ENCODE data around the gene TMEM209.

Gene TMEM209

GRCh38 chr7:130133029-130133782 lies 72.0 kb downstream of the TMEM209 start:
- no peak overlapping the region for H3K4me3 ChIP-seq (ENCODE audit: low read depth, low read length)
- no peak for DNase-seq (ENCODE audit: low read depth, low spot score)
- POLR2A ChIA-PET, result no interaction called here
- no peak for TF ChIP-seq CTCF (IDR thresholded peaks at IDR 0.05; ENCODE audit: insufficient read depth, low read length, missing control alignments)
- CTCF ChIA-PET, result interaction anchor here (0.8 to 1.5 kb wide), 3 partner anchors 13 to 61 kb away, joined by 3 to 4 read pairs (median 4); no protein-coding TSS in a partner anchor

GRCh38 chr7:130131964-130132875 lies 73.0 kb downstream of the TMEM209 start:
- POLR2A ChIA-PET, result no interaction called here
- TF ChIP-seq CTCF (IDR thresholded peaks at IDR 0.05; ENCODE audit: insufficient read depth, low read length, missing control alignments), result no peak
- CTCF ChIA-PET, result interaction anchor here (0.8 to 1.0 kb wide), 2 partner anchors 35 to 60 kb away, joined by 3 read pairs; no protein-coding TSS in a partner anchor
- no peak for DNase-seq (ENCODE audit: low read depth, low spot score)
- H3K4me3 ChIP-seq (ENCODE audit: low read depth, low read length), result no peak overlapping the region

- ChIA-PET CTCF (interaction anchor here (1.6 kb wide), 1 partner anchor 31 kb away, joined by 3 read pairs; no protein-coding TSS in a partner anchor), POLR2A (no interaction called here)
- TF ChIP-seq CTCF (IDR thresholded peaks at IDR 0.05; ENCODE audit: insufficient read depth, low read length, missing control alignments), result no peak
- H3K4me3 ChIP-seq (ENCODE audit: low read depth, low read length), result no peak overlapping the region
- DNase-seq (ENCODE audit: low read depth, low spot score), result no peak
Observed at GRCh38 chr7:130131191-130131834, 73.9 kb downstream of the TMEM209 start.

GRCh38 chr7:130129011-130129411 lies 76.2 kb downstream of the TMEM209 start:
- POLR2A ChIA-PET, result no interaction called here
- no peak for DNase-seq (ENCODE audit: low read depth, low spot score)
- no peak for TF ChIP-seq CTCF (IDR thresholded peaks at IDR 0.05; ENCODE audit: insufficient read depth, low read length, missing control alignments)
- CTCF ChIA-PET, result no interaction called here
- no peak overlapping the region for H3K4me3 ChIP-seq (ENCODE audit: low read depth, low read length)

GRCh38 chr7:130127821-130128317 lies 77.3 kb downstream of the TMEM209 start:
- ChIA-PET POLR2A (interaction anchor here (0.6 kb wide), 1 partner anchor 519 kb away, joined by 3 read pairs; no protein-coding TSS in a partner anchor), CTCF (interaction anchor here (0.9 to 1.3 kb wide), 3 partner anchors 13 to 666 kb away, joined by 3 to 5 read pairs (median 3); no protein-coding TSS in a partner anchor)
- no peak for DNase-seq (ENCODE audit: low read depth, low spot score)
- H3K4me3 ChIP-seq (ENCODE audit: low read depth, low read length), result no peak overlapping the region
- TF ChIP-seq CTCF (IDR thresholded peaks at IDR 0.05; ENCODE audit: insufficient read depth, low read length, missing control alignments), result no peak
